GM12878 (cell line): Measurements from ENCODE around the gene WDR43. TPM values are rescaled to one million over a fixed set of nuclear protein-coding genes. Genes with fewer than 3 reads are reported as not detected.

Experiments used
- ATAC-seq: fragments of 200-7000 bp; cut with Tn5 transposase; 3 replicates; pipeline ENCODE4 v1.9.1; 2020; ENCODE audit warnings: mild to moderate bottlenecking, moderate library complexity
- BruUV-seq: library from RNA; stranded (reverse); fragments of 400-500 nt; replicated peaks from 2 replicates; lab custom pipeline; 2021; lab: Mats Ljungman, UMichigan
- CTCF ChIA-PET: fragments of 300-600 bp; sonication (Branson Sonifier 250); formaldehyde crosslinking; extraction: SDS; loops from one replicate; lab custom pipeline; 2021; ENCODE audit warnings: inconsistent platforms; lab: Yijun Ruan, JAX
- POLR2A ChIA-PET: fragments of 350-600 bp; formaldehyde crosslinking; extraction: SDS; loops from one replicate; lab custom pipeline; 2021; ENCODE audit warnings: inconsistent platforms; lab: Charles Lee
- RAD21 ChIA-PET: fragments of 300-600 bp; sonication (Branson Sonifier 250); formaldehyde crosslinking; loops from one replicate; lab custom pipeline; 2023; ENCODE audit warnings: antibody characterized with exemption; ENCODE audit not compliant: unreplicated experiment; lab: Charles Lee
- SMC1A ChIA-PET: fragments of 300-600 bp; sonication (Branson Sonifier 250); formaldehyde crosslinking; loops from one replicate; lab custom pipeline; 2023; ENCODE audit not compliant: unreplicated experiment, uncharacterized antibody; lab: Charles Lee
- DNase-seq: peaks from one replicate; pipeline ENCODE4 v3.0.0-alpha.2; 2011; ENCODE audit warnings: low read depth, low spot score
- FAIRE-seq: peaks from 3 replicates; lab custom pipeline; 2011; peaks lifted over from hg19 to GRCh38; lab: Jason Lieb, UNC
- H2AFZ ChIP-seq: 2 replicates; pipeline ENCODE4 v1.6.0; 2011; ENCODE audit warnings: low read depth, low read length, control low read depth; ENCODE audit not compliant: control insufficient read depth
- H3K27ac ChIP-seq: 2 replicates; pipeline ENCODE4 v1.5.1; 2011; ENCODE audit warnings: control low read depth; ENCODE audit not compliant: control insufficient read depth, insufficient read depth
- H3K27me3 ChIP-seq, 2 experiments: replicated peaks in 1 of 2; 2 replicates each; pipeline versions ENCODE4 v1.6.0 to v1.6.1; 2011; ENCODE audit warnings: low read length in 1 of 2; ENCODE audit not compliant: control insufficient read depth in 2 of 2, insufficient read depth in 2 of 2
- H3K36me3 ChIP-seq, 2 experiments: 2 replicates each; pipeline ENCODE4 v1.5.1; 2011; ENCODE audit warnings: low read length in 1 of 2; ENCODE audit not compliant: control insufficient read depth in 2 of 2, insufficient read depth in 2 of 2
- H3K4me1 ChIP-seq: 2 replicates; pipeline ENCODE4 v1.6.1; 2011; ENCODE audit warnings: mild to moderate bottlenecking, low read length, moderate library complexity, mixed read lengths; ENCODE audit not compliant: control insufficient read depth, insufficient read depth
- H3K4me2 ChIP-seq: 2 replicates; pipeline ENCODE4 v1.6.0; 2011; ENCODE audit warnings: control low read depth; ENCODE audit not compliant: control insufficient read depth, insufficient read depth
- H3K4me3 ChIP-seq: fragments of 200-600 bp; sonication (generic); 2 replicates; pipeline ENCODE4 v1.5.1; 2016
- H3K79me2 ChIP-seq: 2 replicates; pipeline ENCODE4 v1.6.0; 2011; ENCODE audit warnings: low read length; ENCODE audit not compliant: control insufficient read depth, insufficient read depth
- H3K9ac ChIP-seq: 2 replicates; pipeline ENCODE4 v1.8.0; 2011; ENCODE audit warnings: low read length, control low read depth, mixed read lengths; ENCODE audit not compliant: control insufficient read depth, insufficient read depth
- H3K9me3 ChIP-seq: replicated peaks from 3 replicates; pipeline ENCODE4 v1.5.1; 2011; ENCODE audit warnings: mild to moderate bottlenecking, low read length; ENCODE audit not compliant: control insufficient read depth, insufficient read depth
- H4K20me1 ChIP-seq: 2 replicates; pipeline ENCODE4 v1.6.0; 2011; ENCODE audit not compliant: control insufficient read depth, insufficient read depth
- CHD2 ChIP-seq: IDR thresholded peaks from 2 replicates; pipeline ENCODE4 v1.6.1; 2011; ENCODE audit warnings: low read depth, low read length, improper control_type of control experiment, borderline replicate concordance
- CREM ChIP-seq: IDR thresholded peaks from 2 replicates; pipeline ENCODE4 v1.6.1; 2014; ENCODE audit warnings: antibody characterized with exemption, low read depth
- HCFC1 ChIP-seq: fragments of 150-350 bp; IDR thresholded peaks from 2 replicates; pipeline ENCODE4 v1.6.1; 2014; ENCODE audit warnings: low read length
- MLLT1 ChIP-seq: fragments of 450-650 bp; IDR thresholded peaks from 2 replicates; pipeline ENCODE4 v1.6.1; 2016; ENCODE audit warnings: mild to moderate bottlenecking
- MTA3 ChIP-seq: IDR thresholded peaks from 2 replicates; pipeline ENCODE4 v1.6.1; 2012; ENCODE audit warnings: low read length, inconsistent platforms, borderline replicate concordance
- RELB ChIP-seq: fragments of 450-650 bp; IDR thresholded peaks from 2 replicates; pipeline ENCODE4 v1.6.1; 2017; ENCODE audit warnings: low read depth, mild to moderate bottlenecking, moderate library complexity
- SP1 ChIP-seq: IDR thresholded peaks from one replicate; pipeline ENCODE4 v1.6.1; 2011; ENCODE audit warnings: low read depth, low read length
- WRNIP1 ChIP-seq: IDR thresholded peaks from 2 replicates; pipeline ENCODE4 v1.6.1; 2011; ENCODE audit warnings: low read depth, low read length, improper control_type of control experiment, borderline replicate concordance
- YY1 ChIP-seq: IDR thresholded peaks from 2 replicates; pipeline ENCODE4 v1.6.1; 2011; ENCODE audit warnings: low read depth, mild to moderate bottlenecking, low read length
- whole genome bisulfite sequencing: methylation state at CpG from one replicate; pipeline ENCODE4 v1.1.6; 2016; ENCODE audit warnings: low lambda C conversion rate; ENCODE audit not compliant: insufficient replicate concordance, insufficient coverage; ENCODE audit errors: missing lambda C conversion rate; 5-methylcytosine and 5-hydroxymethylcytosine counted together
- in situ Hi-C: fragments of 300-500 bp; cut with MboI; formaldehyde crosslinking; loops from 9 replicates; pipeline ENCODE4 v1.14.3; 2018; ENCODE audit warnings: mixed read lengths
- intact Hi-C: fragments of 100-400 bp; cut with micrococcal nuclease; formaldehyde crosslinking; loops from one replicate; pipeline ENCODE4 v1.14.2; 2022; ENCODE audit not compliant: unreplicated experiment
- polyA plus RNA-seq, 11 experiments: library from polyadenylated mRNA; depleted of rRNA in 4 of 11; unstranded in 6 of 11; stranded (reverse) in 5 of 11; fragments of >200 nt; fragmentation: Nextera tagmentation in 4 of 11; fragmentation: Illumina TruSeq in 1 of 11; extraction: Ambion mirVana in 4 of 11; extraction: Trizol in 1 of 11; gene quantifications; 1 replicate in 1 of 11; 2 replicates in 10 of 11; pipeline versions ENCODE4 v1.2.1 to v1.2.3, GENCODE V29; 2011 to 2016; ENCODE audit warnings: inconsistent platforms in 2 of 11, missing spikeins in 2 of 11, low read depth in 1 of 11
- total RNA-seq, 4 experiments: library from RNA; depleted of rRNA in 3 of 4; stranded (reverse); fragments of >200 nt in 3 of 4; fragmentation: Illumina TruSeq in 1 of 4; extraction: Trizol in 1 of 4; gene quantifications; 2 replicates each; pipeline versions ENCODE4 v1.2.1 to v1.2.3, GENCODE V29; 2013 to 2021

WDR43 gene
- total and polyA plus RNA-seq, 10 of the 15 experiments (the other 5 are each of a cell fraction or from before 2014, with no cell fraction given), result 39.3 to 153 (median 81.9) TPM

- Histone ChIP-seq H3K9me3 (no peaks in the 10 kb centered on the region), H4K20me1 (no peaks in the 10 kb centered on the region), H3K4me3 (no peak overlapping the region), H3K79me2 (peaks cover 39% of the 10 kb centered on the region), H3K9ac (no peak overlapping the region), H3K27ac (no peak overlapping the region), H3K36me3 (peaks cover 10 to 42% of the 10 kb centered on the region in 2 experiments), H3K27me3 (no peaks in the 10 kb centered on the region), H3K4me1 (no peaks in the 10 kb centered on the region), H3K4me2 (no peak overlapping the region), H2AFZ (no peak overlapping the region)
- WGBS, result 87% methylated on average over 6 of the region's 6 CpGs
- ChIA-PET POLR2A (no interaction called here), CTCF (interaction anchor here (0.8 to 1.2 kb wide), 6 partner anchors 8 to 89 kb away, joined by 3 to 4 read pairs (median 3); no protein-coding TSS in a partner anchor), RAD21 (interaction anchor here (1.0 to 2.3 kb wide), 2 partner anchors 40 to 89 kb away, joined by 3 to 6 read pairs; partner anchors contain the start of gene TRMT61B), SMC1A (interaction anchor here (0.7 to 1.6 kb wide), 5 partner anchors 39 to 284 kb away, joined by 3 to 4 read pairs (median 3); partner anchors contain the start of gene TRMT61B)
- in situ Hi-C loops, result no loop called here
- no peak for TF ChIP-seq SP1
- no TSS peak for BruUV-seq
- ATAC-seq (no peak), DNase-seq (no peak), FAIRE-seq (no peak)
- intact Hi-C loops, result no loop called here
Measured at GRCh38 chr2:28909655-28910353, 15.3 kb downstream of the WDR43 start.

- Histone ChIP-seq H3K9me3 (no peaks in the 10 kb centered on the region), H3K4me2 (no peak overlapping the region), H3K79me2 (peaks cover 7% of the 10 kb centered on the region)
- ATAC-seq, result no peak
- RAD21 ChIA-PET, result interaction anchor here (1.3 kb wide), 1 partner anchor 277 kb away, joined by 3 read pairs; no protein-coding TSS in a partner anchor
- 94% methylated on average over 1 of the region's 1 CpG for WGBS
- no peak for TF ChIP-seq HCFC1
- no peak for TF ChIP-seq YY1
- TF ChIP-seq WRNIP1, result no peak
- no peak for TF ChIP-seq CREM
- no peak for TF ChIP-seq CHD2
- no peak for TF ChIP-seq RELB
- no peak for TF ChIP-seq MLLT1
- no peak for TF ChIP-seq MTA3
- TF ChIP-seq, all 136 proteins: peak for 0
- Histone ChIP-seq H2AFZ (no peak overlapping the region), H3K9ac (no peak overlapping the region), H3K27ac (no peak overlapping the region), H3K36me3 (peaks cover 3 to 44% of the 10 kb centered on the region in 2 experiments; a peak in 3 of 4 replicates), H3K27me3 (no peaks in the 10 kb centered on the region), H4K20me1 (no peaks in the 10 kb centered on the region), H3K4me1 (no peaks in the 10 kb centered on the region), H3K4me3 (no peak overlapping the region)
- intact Hi-C loops, result no loop called here
- DNase-seq (no peak), FAIRE-seq (no peak)
- in situ Hi-C loops, result no loop called here
- ChIA-PET CTCF (interaction anchor here (0.8 to 1.2 kb wide), 2 partner anchors 94 to 95 kb away, joined by 3 to 4 read pairs; no protein-coding TSS in a partner anchor), SMC1A (interaction anchor here (0.9 to 1.4 kb wide), 6 partner anchors 9 to 75 kb away, joined by 3 to 5 read pairs (median 4); no protein-coding TSS in a partner anchor), POLR2A (interaction anchor here (1.0 kb wide), 1 partner anchor 20 kb away, joined by 3 read pairs; no protein-coding TSS in a partner anchor)
- BruUV-seq, result no TSS peak
Measured at GRCh38 chr2:28915939-28916338, 21.5 kb downstream of the WDR43 start.
